IMR-90 (cell line): ENCODE data around the gene SLC40A1. TPM values are rescaled to one million over a fixed set of nuclear protein-coding genes. Genes with fewer than 3 reads are reported as not detected.

Experiments
- ATAC-seq: fragments of 200-7000 bp; cut with Tn5 transposase; 2 replicates; pipeline ENCODE4 v1.9.1; 2020; ENCODE audit warnings: low read depth, mild to moderate bottlenecking, moderate library complexity
- BruUV-seq: library from RNA; stranded (reverse); fragments of 400-500 nt; replicated peaks from 2 replicates; lab custom pipeline; 2021; lab: Mats Ljungman, UMichigan
- CTCF ChIA-PET: fragments of 300-600 bp; formaldehyde crosslinking; extraction: SDS; loops from one replicate; lab custom pipeline; 2021; ENCODE audit warnings: antibody characterized with exemption; lab: Yijun Ruan, JAX
- POLR2A ChIA-PET: fragments of 300-600 bp; sonication (Branson Sonifier 250); formaldehyde crosslinking; loops from one replicate; lab custom pipeline; 2022; ENCODE audit warnings: antibody characterized with exemption; ENCODE audit not compliant: unreplicated experiment; lab: Charles Lee
- DNase-seq: peaks from one replicate; pipeline ENCODE4 v3.0.0; 2013
- H2AFZ ChIP-seq: replicated peaks from 2 replicates; pipeline ENCODE3; 2013; ENCODE audit warnings: low read length, mild to moderate bottlenecking; ENCODE audit not compliant: poor library complexity
- H2AK5ac ChIP-seq: 2 replicates; pipeline ENCODE4 v1.6.1; 2013; ENCODE audit warnings: low read depth, low read length, inconsistent platforms
- H2AK9ac ChIP-seq: replicated peaks from 2 replicates; pipeline ENCODE3; 2013; ENCODE audit warnings: mild to moderate bottlenecking, low read depth, low read length, moderate library complexity; ENCODE audit not compliant: poor library complexity
- H2BK120ac ChIP-seq: 2 replicates; pipeline ENCODE4 v1.6.1; 2013; ENCODE audit warnings: low read depth, low read length, inconsistent platforms
- H2BK15ac ChIP-seq: 3 replicates; pipeline ENCODE4 v1.6.1; 2013; ENCODE audit warnings: low read depth, low read length, inconsistent platforms
- H2BK20ac ChIP-seq: 2 replicates; pipeline ENCODE4 v1.6.1; 2013; ENCODE audit warnings: low read depth, mild to moderate bottlenecking, inconsistent platforms, low read length, moderate library complexity
- H2BK5ac ChIP-seq: 2 replicates; pipeline ENCODE4 v1.6.1; 2013; ENCODE audit warnings: mild to moderate bottlenecking, low read depth, low read length, inconsistent platforms; ENCODE audit not compliant: poor library complexity, severe bottlenecking
- H3K14ac ChIP-seq: replicated peaks from 2 replicates; pipeline ENCODE4 v1.6.1; 2013; ENCODE audit warnings: low read depth, low read length, inconsistent platforms
- H3K18ac ChIP-seq: 2 replicates; pipeline ENCODE4 v1.6.1; 2013; ENCODE audit warnings: low read depth, low read length, control low read depth
- H3K23ac ChIP-seq: 2 replicates; pipeline ENCODE4 v1.6.1; 2013; ENCODE audit warnings: low read depth, low read length, inconsistent platforms
- H3K27ac ChIP-seq: 2 replicates; pipeline ENCODE4 v1.5.1; 2013; ENCODE audit warnings: mild to moderate bottlenecking, control low read depth, low read length; ENCODE audit not compliant: insufficient read depth
- H3K27me3 ChIP-seq: 2 replicates; pipeline ENCODE4 v1.6.1; 2013; ENCODE audit warnings: low read length; ENCODE audit not compliant: control insufficient read depth, insufficient read depth
- H3K36me3 ChIP-seq: 2 replicates; pipeline ENCODE4 v1.6.1; 2013; ENCODE audit warnings: low read length, mixed read lengths; ENCODE audit not compliant: control insufficient read depth, insufficient read depth
- H3K4ac ChIP-seq: 2 replicates; pipeline ENCODE4 v1.6.1; 2013; ENCODE audit warnings: low read depth, low read length, inconsistent platforms
- H3K4me1 ChIP-seq: 2 replicates; pipeline ENCODE4 v1.6.1; 2013; ENCODE audit warnings: low read length, mixed read lengths; ENCODE audit not compliant: control insufficient read depth, insufficient read depth
- H3K4me2 ChIP-seq: 2 replicates; pipeline ENCODE4 v1.6.1; 2013; ENCODE audit warnings: low read depth, mild to moderate bottlenecking, control low read depth, low read length, moderate library complexity
- H3K4me3 ChIP-seq: 2 replicates; pipeline ENCODE4 v1.5.1; 2013; ENCODE audit warnings: low read depth, mild to moderate bottlenecking, control low read depth, low read length, moderate library complexity; ENCODE audit not compliant: insufficient read depth
- H3K56ac ChIP-seq: 2 replicates; pipeline ENCODE4 v1.6.1; 2013; ENCODE audit warnings: low read length, inconsistent platforms; ENCODE audit not compliant: insufficient read depth; ENCODE audit errors: extremely low read depth
- H3K79me1 ChIP-seq, 2 experiments: 2 replicates each; pipeline ENCODE4 v1.6.1; 2013; ENCODE audit warnings: low read length in 2 of 2, inconsistent platforms in 1 of 2, low read depth in 1 of 2
- H3K9ac ChIP-seq: 2 replicates; pipeline ENCODE4 v1.6.1; 2013; ENCODE audit warnings: low read depth, low read length, control low read depth
- H3K9me1 ChIP-seq: 2 replicates; pipeline ENCODE4 v1.6.1; 2013; ENCODE audit warnings: low read length, inconsistent platforms; ENCODE audit not compliant: insufficient read depth
- H3K9me3 ChIP-seq: 2 replicates; pipeline ENCODE4 v1.6.1; 2013; ENCODE audit warnings: low read length; ENCODE audit not compliant: control insufficient read depth, insufficient read depth
- H4K20me1 ChIP-seq: 2 replicates; pipeline ENCODE4 v1.6.1; 2013; ENCODE audit warnings: low read length, inconsistent platforms; ENCODE audit not compliant: insufficient read depth
- H4K5ac ChIP-seq: 2 replicates; pipeline ENCODE4 v1.6.1; 2013; ENCODE audit warnings: mild to moderate bottlenecking, low read depth, low read length, control low read depth
- H4K8ac ChIP-seq, 2 experiments: 2 replicates each; pipeline ENCODE4 v1.6.1; 2013; ENCODE audit warnings: low read depth in 2 of 2, low read length in 2 of 2, control low read depth in 1 of 2, inconsistent platforms in 1 of 2
- H4K91ac ChIP-seq: 2 replicates; pipeline ENCODE4 v1.6.1; 2013; ENCODE audit warnings: low read depth, low read length, inconsistent platforms; ENCODE audit not compliant: insufficient read depth
- CHD1 ChIP-seq: IDR thresholded peaks from 2 replicates; pipeline ENCODE4 v1.6.1; 2012; ENCODE audit warnings: low read depth, low read length, improper control_type of control experiment
- MAFK ChIP-seq: IDR thresholded peaks from 2 replicates; pipeline ENCODE4 v1.6.1; 2012; ENCODE audit warnings: low read depth, low read length, improper control_type of control experiment
- RFX5 ChIP-seq: IDR thresholded peaks from 2 replicates; pipeline ENCODE4 v1.8.0; 2012; ENCODE audit warnings: low read depth, mild to moderate bottlenecking, low read length, moderate library complexity
- WGBS, 2 experiments: methylation state at CpG; one replicate each; pipeline versions ENCODE4 v1.1.5 to v1.1.7; 2013; ENCODE audit warnings: missing lambda C conversion rate in 2 of 2; ENCODE audit not compliant: insufficient read length in 1 of 2; ENCODE audit errors: extremely low coverage in 2 of 2; 5-methylcytosine and 5-hydroxymethylcytosine counted together
- dilution Hi-C: fragments of 300-500 bp; cut with HindIII; formaldehyde crosslinking; loops from one replicate; pipeline ENCODE4 v1.14.3; 2018; ENCODE audit warnings: low sequenced_read_pairs; ENCODE audit not compliant: unreplicated experiment
- in situ Hi-C: fragments of 300-500 bp; cut with MboI; formaldehyde crosslinking; loops from 3 replicates; pipeline ENCODE4 v1.14.3; 2019; ENCODE audit warnings: low sequenced_read_pairs, inconsistent platforms, mixed read lengths
- intact Hi-C: fragments of 100-400 bp; cut with micrococcal nuclease; formaldehyde crosslinking; loops from 2 replicates; pipeline ENCODE4 v1.10.0; 2022
- polyA plus RNA-seq, 3 experiments: library from polyadenylated mRNA; depleted of rRNA; stranded (reverse); fragments of >200 nt; gene quantifications; 2 replicates each; pipeline ENCODE4 v1.2.3, GENCODE V29; 2012; ENCODE audit warnings: low replicate concordance in 1 of 3
- total RNA-seq: library from RNA; depleted of rRNA; stranded (reverse); fragments of >200 nt; gene quantifications from 2 replicates; pipeline ENCODE4 v1.2.3, GENCODE V29; 2012; rRNA removed
- TF ChIP-seq, protein P1 (sequence below): fragments of 150-350 bp; IDR thresholded peaks from 2 replicates; pipeline ENCODE4 v1.6.1; 2016; ENCODE audit warnings: low read depth, mild to moderate bottlenecking, low read length, moderate library complexity, borderline replicate concordance

The SLC40A1 gene
- total and polyA plus RNA-seq, 2 of the 4 experiments (the other 2 are of a cell fraction): 1.5 to 5.0 TPM

DNA sequence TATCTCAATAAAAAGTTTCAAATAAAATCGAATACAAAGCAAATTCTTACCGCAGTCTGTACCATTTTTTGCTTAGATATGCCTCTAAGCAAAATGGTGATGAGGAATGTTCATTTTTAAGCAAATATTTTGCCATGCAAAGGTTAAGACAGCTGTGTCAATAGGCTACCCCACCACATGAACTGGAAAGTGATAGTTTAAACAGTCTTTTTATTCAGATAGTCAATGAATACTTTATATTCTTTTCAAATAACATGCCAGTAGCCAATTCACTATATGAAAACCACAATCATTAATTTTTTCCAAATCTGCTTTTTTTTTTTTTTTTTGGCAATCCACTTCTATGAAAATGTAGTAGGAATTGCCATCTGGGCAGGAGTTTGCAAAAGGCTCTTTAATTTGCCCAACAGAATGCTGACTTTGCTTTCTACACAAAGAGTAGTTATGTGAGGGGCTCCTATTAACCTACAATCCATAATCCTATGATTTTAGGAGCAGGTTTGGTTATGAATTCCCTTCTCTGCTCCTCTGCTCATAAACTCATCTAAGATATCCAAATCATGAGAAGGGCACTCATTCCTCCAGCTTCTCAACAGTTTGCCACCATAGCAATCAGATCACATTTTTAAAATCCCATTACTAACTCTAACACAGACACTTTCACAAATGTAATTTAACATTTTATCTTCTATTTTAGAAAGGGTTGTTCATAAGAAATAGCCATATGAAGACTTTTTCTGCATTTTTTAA, 69.2 kb downstream of the SLC40A1 start:
- H3K27ac ChIP-seq: no peak overlapping the region
- in situ Hi-C loops: no loop called here
- no peak overlapping the region for H3K18ac ChIP-seq
- no peaks in the 10 kb centered on the region; the same call in 1 of the 2 replicates for H3K9me3 ChIP-seq
- TF ChIP-seq MAFK: peak; percentile 27; the same call in 1 of the 2 replicates
- no peak for TF ChIP-seq RFX5
- TF ChIP-seq, protein P1, sequence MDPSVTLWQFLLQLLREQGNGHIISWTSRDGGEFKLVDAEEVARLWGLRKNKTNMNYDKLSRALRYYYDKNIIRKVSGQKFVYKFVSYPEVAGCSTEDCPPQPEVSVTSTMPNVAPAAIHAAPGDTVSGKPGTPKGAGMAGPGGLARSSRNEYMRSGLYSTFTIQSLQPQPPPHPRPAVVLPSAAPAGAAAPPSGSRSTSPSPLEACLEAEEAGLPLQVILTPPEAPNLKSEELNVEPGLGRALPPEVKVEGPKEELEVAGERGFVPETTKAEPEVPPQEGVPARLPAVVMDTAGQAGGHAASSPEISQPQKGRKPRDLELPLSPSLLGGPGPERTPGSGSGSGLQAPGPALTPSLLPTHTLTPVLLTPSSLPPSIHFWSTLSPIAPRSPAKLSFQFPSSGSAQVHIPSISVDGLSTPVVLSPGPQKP: no peak
- TF ChIP-seq CHD1: no peak
- intact Hi-C loops: no loop called here
- WGBS, 2 experiments: no CpG with 5 or more reads among the region's 2 CpGs
- no peak overlapping the region for H2BK120ac ChIP-seq
- no peak overlapping the region for H4K8ac ChIP-seq
- dilution Hi-C loops: no loop called here
- no peak overlapping the region for H3K23ac ChIP-seq
- CTCF ChIA-PET: interaction anchor here (0.7 kb wide), 1 partner anchor 1219 kb away, joined by 3 read pairs; no protein-coding TSS in a partner anchor
- no peak overlapping the region for H3K56ac ChIP-seq
- H3K14ac ChIP-seq: no peak overlapping the region
- DNase-seq (no peak), ATAC-seq (no peak)
- no peaks in the 10 kb centered on the region for H3K79me1 ChIP-seq
- no peak overlapping the region for H2AFZ ChIP-seq
- H2BK20ac ChIP-seq: no peak overlapping the region
- no peak overlapping the region for H3K4ac ChIP-seq
- no peaks in the 10 kb centered on the region for H4K20me1 ChIP-seq
- H2BK15ac ChIP-seq: no peak overlapping the region
- no peak overlapping the region for H3K4me2 ChIP-seq
- H3K9me1 ChIP-seq: no peaks in the 10 kb centered on the region
- no peaks in the 10 kb centered on the region for H3K4me1 ChIP-seq
- no peak overlapping the region for H3K4me3 ChIP-seq
- H2AK5ac ChIP-seq: no peak overlapping the region
- H4K5ac ChIP-seq: no peak overlapping the region
- no peaks in the 10 kb centered on the region for H3K36me3 ChIP-seq
- H3K9ac ChIP-seq: no peak overlapping the region
- H2BK5ac ChIP-seq: no peak overlapping the region
- no peaks in the 10 kb centered on the region for H3K27me3 ChIP-seq
- BruUV-seq: no TSS peak
- POLR2A ChIA-PET: no interaction called here
- H2AK9ac ChIP-seq: no peak overlapping the region
- H4K91ac ChIP-seq: no peak overlapping the region

Other genes with a start within 250 kb of the SLC40A1 start
- 52.2 and 56.9 TPM in 2 replicates for gene WDR75, start 139.3 kb downstream of the SLC40A1 start, total RNA-seq
- gene WDR75, start 139.3 kb downstream of the SLC40A1 start, polyA plus RNA-seq (2012; rRNA removed): 17.6 and 21.7 TPM in 2 replicates
- 35.7 and 67.5 TPM in 2 replicates for gene ASNSD1, start 80.7 kb upstream of the SLC40A1 start, total RNA-seq
- gene ASNSD1, start 80.7 kb upstream of the SLC40A1 start, polyA plus RNA-seq (2012; rRNA removed): 20.0 and 29.1 TPM in 2 replicates
- gene ANKAR, start 93.9 kb upstream of the SLC40A1 start, total RNA-seq: 2.2 and 4.4 TPM in 2 replicates
- 0.96 and 1.1 TPM in 2 replicates for gene ANKAR, start 93.9 kb upstream of the SLC40A1 start, polyA plus RNA-seq (2012; rRNA removed)
- gene OSGEPL1, start 182.0 kb upstream of the SLC40A1 start, total RNA-seq: 6.8 and 8.3 TPM in 2 replicates
- 4.1 and 5.0 TPM in 2 replicates for gene OSGEPL1, start 182.0 kb upstream of the SLC40A1 start, polyA plus RNA-seq (2012; rRNA removed)
- gene ORMDL1, start 203.6 kb upstream of the SLC40A1 start, total RNA-seq: 35.8 and 39.2 TPM in 2 replicates
- gene ORMDL1, start 203.6 kb upstream of the SLC40A1 start, polyA plus RNA-seq (2012; rRNA removed): 48.7 and 66.8 TPM in 2 replicates
- gene PMS1, start 203.7 kb upstream of the SLC40A1 start, total RNA-seq: 10.6 and 20.0 TPM in 2 replicates
- 7.1 and 8.1 TPM in 2 replicates for gene PMS1, start 203.7 kb upstream of the SLC40A1 start, polyA plus RNA-seq (2012; rRNA removed)